KOPT-K1 (cell line): ENCODE results near the gene TTLL7.
"Not testable (repeated sequence)": the region's sequence is repeated elsewhere in the genome, so short reads cannot be mapped to it uniquely, and the experiment has no call there.

Experiments
- H3K27ac ChIP-seq: fragments of 200-600 bp; sonication (generic); 2 replicates; pipeline ENCODE4 v1.5.1; 2016; ENCODE audit warnings: antibody characterized with exemption, mild to moderate bottlenecking, low read depth, low read length; ENCODE audit not compliant: poor library complexity, severe bottlenecking
- H3K36me3 ChIP-seq: fragments of 200-600 bp; sonication (generic); 2 replicates; pipeline ENCODE4 v1.5.1; 2017; ENCODE audit warnings: antibody characterized with exemption, mild to moderate bottlenecking, low read length, moderate library complexity; ENCODE audit not compliant: insufficient read depth
- H3K9me3 ChIP-seq: fragments of 200-600 bp; sonication (generic); 2 replicates; pipeline ENCODE4 v1.5.1; 2017; ENCODE audit warnings: antibody characterized with exemption, low read length, mild to moderate bottlenecking; ENCODE audit not compliant: insufficient read depth, poor library complexity, severe bottlenecking

The TTLL7 gene

DNA sequence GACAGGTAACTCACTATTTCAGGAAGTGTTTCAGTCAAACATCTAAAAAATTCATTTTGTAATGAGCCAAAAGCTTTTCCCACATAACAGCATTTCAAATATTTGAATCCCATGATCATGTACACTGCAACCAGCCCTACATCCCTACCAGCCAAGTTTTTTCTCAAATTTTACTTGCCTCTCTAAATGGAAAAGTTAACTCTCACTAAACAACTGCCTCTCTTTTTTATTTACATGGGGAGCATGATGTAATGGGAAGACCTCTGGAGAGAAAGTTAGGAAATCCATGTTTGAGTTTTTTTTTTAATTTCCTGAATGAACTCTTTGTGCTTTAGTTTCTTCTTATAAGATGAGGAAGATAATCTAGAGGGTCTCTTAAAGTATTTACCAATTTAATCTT is 70.5 kb downstream of the TTLL7 start:
- Histone ChIP-seq H3K9me3 (no peaks in the 10 kb centered on the region), H3K36me3 (no peaks in the 10 kb centered on the region), H3K27ac (no peak overlapping the region)

- Histone ChIP-seq H3K9me3 (no peaks in the 10 kb centered on the region), H3K36me3 (no peaks in the 10 kb centered on the region), H3K27ac (no peak overlapping the region)
Observed at GRCh38 chr1:83927701-83928100, 71.2 kb downstream of the TTLL7 start.

DNA sequence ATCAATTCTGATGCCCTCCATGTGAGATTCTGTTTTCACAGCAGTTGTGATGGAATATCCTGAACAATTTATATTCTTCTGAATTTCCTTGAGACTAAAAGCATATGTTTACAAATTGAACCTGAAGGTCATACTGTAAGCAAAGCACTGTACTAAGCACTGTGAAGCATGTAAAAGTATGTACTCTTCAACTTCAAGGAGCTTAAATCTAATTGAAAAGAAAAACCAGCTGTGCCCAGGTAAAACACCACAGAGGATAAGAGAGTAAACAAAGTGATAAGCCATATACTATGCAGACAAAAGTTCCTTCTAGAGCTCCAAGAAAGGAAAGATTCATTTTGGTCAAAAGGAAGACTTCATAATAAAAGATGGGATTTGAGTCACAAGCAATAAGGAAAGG is 71.9 kb downstream of the TTLL7 start:
- no peaks in the 10 kb centered on the region for H3K9me3 ChIP-seq
- no peaks in the 10 kb centered on the region for H3K36me3 ChIP-seq
- no peak overlapping the region for H3K27ac ChIP-seq

DNA sequence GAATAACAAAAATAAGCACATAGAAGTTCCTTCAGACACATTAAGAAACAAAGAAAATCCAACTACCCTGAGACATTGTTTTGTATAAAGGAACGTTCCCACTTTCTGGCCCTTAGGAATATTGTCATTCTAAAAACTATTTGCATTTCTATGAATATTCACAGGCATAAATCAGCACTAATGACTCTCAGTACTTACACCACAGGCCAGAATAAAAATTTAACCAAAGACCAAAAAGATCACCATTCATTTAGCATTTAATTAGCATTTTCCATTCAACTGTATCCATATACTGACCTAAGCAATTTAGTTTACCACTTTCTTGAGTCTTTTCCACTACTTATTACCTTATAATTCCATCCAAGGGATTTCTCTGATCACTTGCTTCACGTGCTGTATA is 75.4 kb downstream of the TTLL7 start:
- Histone ChIP-seq H3K27ac (no peak overlapping the region), H3K36me3 (no peaks in the 10 kb centered on the region), H3K9me3 (no peaks in the 10 kb centered on the region)

DNA sequence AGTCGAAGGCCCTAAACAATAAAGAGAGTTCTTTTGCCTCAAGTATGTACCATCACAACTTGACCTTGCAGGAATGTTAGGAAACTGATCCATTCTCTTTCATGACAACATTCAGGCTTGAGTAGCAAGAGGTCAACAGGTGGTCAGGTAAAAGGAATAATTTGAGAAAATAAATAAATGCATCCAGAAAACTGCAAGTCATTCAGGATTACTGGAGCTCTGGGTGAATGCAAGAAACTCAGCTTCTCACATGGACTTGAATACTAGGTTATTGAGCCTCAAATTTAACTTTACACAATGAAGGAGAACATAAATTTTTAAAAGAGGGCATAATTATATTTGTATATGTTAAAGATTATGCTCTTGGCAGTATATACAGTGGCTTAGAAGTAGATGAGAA is 76.5 kb downstream of the TTLL7 start:
- no peaks in the 10 kb centered on the region for H3K9me3 ChIP-seq
- no peaks in the 10 kb centered on the region for H3K36me3 ChIP-seq
- no peak overlapping the region for H3K27ac ChIP-seq

- no peak overlapping the region for H3K27ac ChIP-seq
- H3K9me3 ChIP-seq, result no peaks in the 10 kb centered on the region
- H3K36me3 ChIP-seq, result no peaks in the 10 kb centered on the region
Observed at GRCh38 chr1:83920320-83920719, 78.6 kb downstream of the TTLL7 start.

DNA sequence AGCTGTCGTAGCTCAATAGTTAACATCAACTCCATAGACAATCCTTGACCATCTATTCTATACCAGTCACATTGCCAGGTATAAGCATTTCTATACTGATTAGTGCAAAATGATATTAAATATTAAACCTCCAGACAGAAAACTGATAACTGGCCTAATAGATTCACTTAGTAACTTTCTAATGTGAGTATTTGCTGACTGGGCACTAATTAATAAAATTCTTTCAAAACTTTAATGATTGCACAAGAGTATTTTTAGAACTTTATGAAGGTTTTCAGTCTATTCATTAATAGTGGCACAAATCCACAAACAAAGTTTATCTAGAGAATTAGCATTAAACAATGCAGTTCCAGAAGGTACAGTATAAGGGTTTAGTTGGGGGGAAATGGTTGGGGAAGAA is 79.1 kb downstream of the TTLL7 start:
- Histone ChIP-seq H3K27ac (no peak overlapping the region), H3K9me3 (no peaks in the 10 kb centered on the region), H3K36me3 (no peaks in the 10 kb centered on the region)

DNA sequence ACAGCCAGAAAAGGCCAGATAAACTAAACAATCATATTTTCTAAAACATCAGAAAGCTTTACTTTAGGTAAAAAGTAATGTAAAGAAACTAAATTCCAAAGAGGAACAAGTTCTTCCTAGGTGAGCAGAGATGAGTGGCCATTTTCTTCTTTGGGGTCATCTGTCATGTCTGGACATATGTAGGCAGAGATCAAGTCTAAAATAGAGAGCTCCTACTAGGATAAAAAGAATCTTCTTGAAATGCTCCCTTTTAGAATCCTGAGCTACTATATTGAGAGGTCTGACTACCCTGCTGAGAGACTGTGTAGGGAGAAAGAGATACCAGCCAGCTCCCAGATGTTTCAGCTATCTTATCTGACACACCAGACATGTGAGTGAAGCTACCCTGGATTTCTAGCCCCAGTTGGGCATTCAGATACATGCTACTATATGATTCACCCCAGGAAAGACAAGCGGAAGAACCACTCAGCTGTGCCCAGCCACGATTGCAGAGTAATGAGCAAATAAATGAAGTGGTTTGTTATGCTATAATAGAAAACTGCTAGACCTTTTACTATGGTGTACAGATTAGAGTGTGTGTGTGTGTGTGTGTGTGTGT is 80.1 kb downstream of the TTLL7 start:
- Histone ChIP-seq H3K36me3 (no peaks in the 10 kb centered on the region), H3K27ac (no peak overlapping the region), H3K9me3 (no peaks in the 10 kb centered on the region)

DNA sequence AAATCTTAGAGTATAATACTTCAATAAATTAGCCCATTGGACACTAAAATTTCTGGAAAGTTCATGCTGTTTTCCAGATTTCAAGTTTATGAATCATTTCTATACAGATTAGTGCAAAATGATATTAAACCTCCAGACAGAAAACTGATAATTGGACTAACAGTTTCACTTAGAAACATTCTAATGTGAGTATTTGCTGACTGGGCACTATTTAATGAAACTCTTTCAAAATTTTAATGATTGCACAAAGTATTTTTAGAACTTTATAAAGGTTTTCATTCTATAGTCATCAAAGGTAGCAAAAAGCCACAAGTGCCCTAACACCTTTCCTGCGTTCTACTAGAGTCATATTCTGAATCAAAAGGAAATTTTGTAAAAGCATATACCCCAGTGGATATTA is 81.0 kb downstream of the TTLL7 start:
- H3K36me3 ChIP-seq, result no peaks in the 10 kb centered on the region
- H3K27ac ChIP-seq, result no peak overlapping the region
- no peaks in the 10 kb centered on the region for H3K9me3 ChIP-seq

GRCh38 chr1:83916094-83916493 is 82.8 kb downstream of the TTLL7 start:
- not testable (repeated sequence) for H3K9me3 ChIP-seq, H3K27ac ChIP-seq, H3K36me3 ChIP-seq

DNA sequence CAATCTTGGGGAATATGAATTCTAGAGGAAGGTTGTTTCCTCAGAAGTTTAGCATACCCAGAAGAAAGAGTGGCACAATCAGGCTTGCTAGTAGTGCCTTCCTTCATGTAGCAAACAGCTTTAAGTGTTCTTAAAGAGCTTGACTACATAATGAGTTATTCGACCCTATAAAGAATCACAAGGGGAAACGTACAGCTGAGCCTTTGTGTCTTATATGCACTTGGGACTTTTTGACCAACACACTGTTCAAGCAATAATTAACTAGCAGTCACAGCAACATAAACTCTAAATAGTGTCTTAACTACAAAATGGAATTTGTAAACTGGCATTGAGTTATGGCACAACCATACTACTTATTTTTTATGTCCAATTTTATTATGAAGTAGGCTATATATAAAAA is 86.1 kb downstream of the TTLL7 start:
- Histone ChIP-seq H3K27ac (no peak overlapping the region), H3K36me3 (no peaks in the 10 kb centered on the region), H3K9me3 (no peaks in the 10 kb centered on the region)

GRCh38 chr1:83910461-83910860 is 88.5 kb downstream of the TTLL7 start:
- H3K9me3 ChIP-seq, result no peaks in the 10 kb centered on the region
- H3K27ac ChIP-seq, result no peak overlapping the region
- H3K36me3 ChIP-seq, result no peaks in the 10 kb centered on the region

- Histone ChIP-seq H3K9me3 (no peaks in the 10 kb centered on the region), H3K36me3 (no peaks in the 10 kb centered on the region), H3K27ac (no peak overlapping the region)
Observed at GRCh38 chr1:83909687-83910086, 89.2 kb downstream of the TTLL7 start.

DNA sequence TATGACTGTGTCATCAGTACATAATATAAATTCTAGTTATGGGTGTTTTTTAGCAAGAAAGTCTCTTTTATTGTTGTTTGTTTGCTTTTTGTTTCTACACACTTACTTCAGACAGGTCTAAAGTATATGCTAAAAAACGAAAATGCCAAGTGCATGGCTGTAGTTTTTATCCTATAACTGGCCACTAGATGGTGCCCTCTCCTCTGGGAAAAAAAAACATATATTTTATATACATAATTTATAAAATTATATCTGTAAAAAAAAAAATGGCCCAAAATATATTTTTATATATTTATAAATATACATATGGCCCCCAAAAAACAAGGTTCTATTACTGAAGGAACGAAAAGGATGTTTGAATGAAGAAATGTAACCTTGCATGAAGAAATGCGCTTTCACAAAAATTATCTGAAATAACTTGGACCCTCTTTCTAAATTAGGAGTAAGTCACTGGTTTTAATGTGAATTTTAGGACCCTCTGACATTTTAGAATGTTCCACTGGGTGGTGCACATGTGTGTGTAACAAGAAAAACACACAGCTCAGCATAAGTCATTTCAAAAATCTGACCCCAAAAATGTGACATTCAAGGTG is 93.5 kb downstream of the TTLL7 start:
- H3K27ac ChIP-seq, result no peak overlapping the region
- H3K36me3 ChIP-seq, result no peaks in the 10 kb centered on the region
- H3K9me3 ChIP-seq, result no peaks in the 10 kb centered on the region

DNA sequence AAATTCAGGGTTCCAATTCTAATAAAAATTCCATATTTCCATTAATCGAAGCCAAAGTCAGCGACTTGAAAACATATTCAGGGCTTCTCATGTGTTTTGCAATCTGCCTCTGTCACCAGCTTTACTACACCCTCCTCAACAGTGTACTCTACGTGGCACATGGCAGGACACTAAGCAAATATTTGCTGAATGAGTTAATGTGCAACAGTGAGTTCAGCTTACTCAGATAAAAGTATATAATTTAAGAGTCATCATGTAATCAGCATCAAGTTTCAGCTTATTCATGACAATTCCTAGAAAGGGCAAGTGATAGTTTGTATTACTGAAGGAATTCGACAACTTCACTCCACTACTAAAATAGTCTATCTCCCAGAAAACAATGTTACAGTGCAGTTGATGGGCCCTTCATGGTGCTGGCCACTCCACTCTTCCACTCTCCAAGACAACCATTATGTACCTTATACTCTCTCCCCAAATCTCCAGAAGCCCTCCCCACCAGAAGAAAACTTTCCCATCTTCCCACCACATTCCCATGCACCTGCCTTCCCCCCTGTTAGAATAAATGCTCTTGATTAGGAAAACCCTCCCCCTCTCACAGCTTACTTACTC is 97.3 kb downstream of the TTLL7 start:
- no peaks in the 10 kb centered on the region for H3K9me3 ChIP-seq
- H3K36me3 ChIP-seq, result no peaks in the 10 kb centered on the region
- H3K27ac ChIP-seq, result no peak overlapping the region

DNA sequence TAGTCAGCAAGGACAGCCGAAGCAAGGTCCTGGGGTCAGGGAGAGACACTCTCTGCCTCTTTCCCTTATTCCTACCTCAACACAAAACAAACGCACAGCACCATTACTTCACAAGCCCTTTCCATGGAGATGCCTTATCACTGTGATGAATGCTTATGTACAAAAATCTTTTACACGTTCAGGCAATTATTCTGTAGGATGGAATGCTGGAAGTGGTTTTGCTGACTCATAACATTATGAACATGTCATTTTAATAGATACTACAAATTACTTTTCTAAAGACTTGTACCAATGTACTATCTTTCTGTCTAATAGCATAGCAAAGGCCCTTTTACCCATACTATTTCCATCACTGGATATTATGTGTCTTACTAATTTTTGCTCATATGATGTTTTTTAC is 98.4 kb downstream of the TTLL7 start:
- H3K9me3 ChIP-seq, result no peaks in the 10 kb centered on the region
- H3K27ac ChIP-seq, result no peak overlapping the region
- H3K36me3 ChIP-seq, result no peaks in the 10 kb centered on the region
